MM.1S (cell line): ENCODE measurements around the gene OSMR.

Experiments used
- DNase-seq: peaks from one replicate; pipeline ENCODE4 v3.0.0-alpha.2; 2015
- H2AFZ ChIP-seq: fragments of 300-600 bp; sonication (generic); 2 replicates; pipeline ENCODE4 v1.6.0; 2016; ENCODE audit warnings: antibody characterized with exemption, low read length
- H3F3A ChIP-seq: fragments of 300-600 bp; sonication (generic); 2 replicates; pipeline ENCODE4 v1.6.1; 2016; ENCODE audit warnings: mild to moderate bottlenecking, antibody characterized with exemption, low read length, moderate library complexity, mixed read lengths; ENCODE audit not compliant: insufficient read depth
- H3K27ac ChIP-seq: fragments of 300-600 bp; sonication (generic); 2 replicates; pipeline ENCODE4 v1.5.1; 2016; ENCODE audit warnings: mild to moderate bottlenecking, low read length
- H3K27me3 ChIP-seq: fragments of 300-600 bp; sonication (generic); replicated peaks from 2 replicates; pipeline ENCODE4 v1.6.0; 2016; ENCODE audit warnings: low read length; ENCODE audit not compliant: insufficient read depth
- H3K36me3 ChIP-seq: fragments of 300-600 bp; sonication (generic); replicated peaks from 2 replicates; pipeline ENCODE4 v1.6.1; 2016; ENCODE audit warnings: mild to moderate bottlenecking, low read length, mixed read lengths; ENCODE audit not compliant: insufficient read depth
- H3K4me1 ChIP-seq: fragments of 300-600 bp; sonication (generic); 2 replicates; pipeline ENCODE4 v1.6.1; 2016; ENCODE audit warnings: low read length, mixed read lengths
- H3K4me2 ChIP-seq: fragments of 300-600 bp; sonication (generic); 2 replicates; pipeline ENCODE4 v1.6.0; 2016; ENCODE audit warnings: low read depth, low read length
- H3K4me3 ChIP-seq: fragments of 300-600 bp; sonication (generic); 2 replicates; pipeline ENCODE4 v1.5.1; 2016; ENCODE audit warnings: low read length, mixed read lengths
- H3K79me2 ChIP-seq: fragments of 300-600 bp; sonication (generic); 2 replicates; pipeline ENCODE4 v1.6.1; 2016; ENCODE audit warnings: mixed run types, low read length, mixed read lengths
- H3K9ac ChIP-seq: fragments of 300-600 bp; sonication (generic); 2 replicates; pipeline ENCODE4 v1.6.1; 2016; ENCODE audit warnings: low read length, mixed read lengths
- H3K9me2 ChIP-seq: fragments of 300-600 bp; sonication (generic); replicated peaks from 2 replicates; pipeline ENCODE4 v1.6.1; 2016; ENCODE audit warnings: mild to moderate bottlenecking, low read length, mixed read lengths; ENCODE audit not compliant: insufficient read depth
- H3K9me3 ChIP-seq: fragments of 300-600 bp; sonication (generic); replicated peaks from 2 replicates; pipeline ENCODE4 v1.6.1; 2016; ENCODE audit warnings: mild to moderate bottlenecking, low read length, mixed read lengths; ENCODE audit not compliant: insufficient read depth
- H4K20me1 ChIP-seq: fragments of 300-600 bp; sonication (generic); 2 replicates; pipeline ENCODE4 v1.6.1; 2016; ENCODE audit warnings: mild to moderate bottlenecking, low read length, moderate library complexity, mixed read lengths; ENCODE audit not compliant: insufficient read depth
- EZH2 ChIP-seq: fragments of 300-600 bp; sonication (generic); optimal IDR thresholded peaks from 2 replicates; pipeline ENCODE3; 2017; ENCODE audit warnings: low read depth, mild to moderate bottlenecking, antibody characterized with exemption, low read length, mixed read lengths
- EZH2phosphoT487 ChIP-seq: fragments of 300-600 bp; sonication (generic); IDR thresholded peaks from 2 replicates; pipeline ENCODE4 v1.6.1; 2018; ENCODE audit warnings: antibody characterized with exemption, low read length
- TF ChIP-seq, protein P1 (sequence below): fragments of 300-600 bp; sonication (generic); IDR thresholded peaks from 2 replicates; pipeline ENCODE4 v1.5.1; 2016; ENCODE audit warnings: antibody characterized with exemption, low read length, mixed read lengths

The OSMR gene

DNA sequence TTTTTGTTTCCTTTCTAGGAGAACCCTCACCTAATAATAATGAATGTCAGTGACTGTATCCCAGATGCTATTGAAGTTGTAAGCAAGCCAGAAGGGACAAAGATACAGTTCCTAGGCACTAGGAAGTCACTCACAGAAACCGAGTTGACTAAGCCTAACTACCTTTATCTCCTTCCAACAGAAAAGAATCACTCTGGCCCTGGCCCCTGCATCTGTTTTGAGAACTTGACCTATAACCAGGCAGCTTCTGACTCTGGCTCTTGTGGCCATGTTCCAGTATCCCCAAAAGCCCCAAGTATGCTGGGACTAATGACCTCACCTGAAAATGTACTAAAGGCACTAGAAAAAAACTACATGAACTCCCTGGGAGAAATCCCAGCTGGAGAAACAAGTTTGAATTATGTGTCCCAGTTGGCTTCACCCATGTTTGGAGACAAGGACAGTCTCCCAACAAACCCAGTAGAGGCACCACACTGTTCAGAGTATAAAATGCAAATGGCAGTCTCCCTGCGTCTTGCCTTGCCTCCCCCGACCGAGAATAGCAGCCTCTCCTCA is 87.1 kb downstream of the OSMR start:
- TF ChIP-seq EZH2 (no peak), EZH2phosphoT487 (no peak)
- TF ChIP-seq, protein P1, sequence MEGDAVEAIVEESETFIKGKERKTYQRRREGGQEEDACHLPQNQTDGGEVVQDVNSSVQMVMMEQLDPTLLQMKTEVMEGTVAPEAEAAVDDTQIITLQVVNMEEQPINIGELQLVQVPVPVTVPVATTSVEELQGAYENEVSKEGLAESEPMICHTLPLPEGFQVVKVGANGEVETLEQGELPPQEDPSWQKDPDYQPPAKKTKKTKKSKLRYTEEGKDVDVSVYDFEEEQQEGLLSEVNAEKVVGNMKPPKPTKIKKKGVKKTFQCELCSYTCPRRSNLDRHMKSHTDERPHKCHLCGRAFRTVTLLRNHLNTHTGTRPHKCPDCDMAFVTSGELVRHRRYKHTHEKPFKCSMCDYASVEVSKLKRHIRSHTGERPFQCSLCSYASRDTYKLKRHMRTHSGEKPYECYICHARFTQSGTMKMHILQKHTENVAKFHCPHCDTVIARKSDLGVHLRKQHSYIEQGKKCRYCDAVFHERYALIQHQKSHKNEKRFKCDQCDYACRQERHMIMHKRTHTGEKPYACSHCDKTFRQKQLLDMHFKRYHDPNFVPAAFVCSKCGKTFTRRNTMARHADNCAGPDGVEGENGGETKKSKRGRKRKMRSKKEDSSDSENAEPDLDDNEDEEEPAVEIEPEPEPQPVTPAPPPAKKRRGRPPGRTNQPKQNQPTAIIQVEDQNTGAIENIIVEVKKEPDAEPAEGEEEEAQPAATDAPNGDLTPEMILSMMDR: no peak
- DNase-seq: no peak
- Histone ChIP-seq H2AFZ (no peak overlapping the region), H3K27me3 (no peaks in the 10 kb centered on the region), H3K27ac (no peak overlapping the region), H3K36me3 (no peaks in the 10 kb centered on the region), H3K9me2 (no peaks in the 10 kb centered on the region), H3K4me3 (no peak overlapping the region), H3K9me3 (no peaks in the 10 kb centered on the region), H3K9ac (no peak overlapping the region), H3K79me2 (no peaks in the 10 kb centered on the region), H3K4me2 (no peak overlapping the region), H3F3A (no peaks in the 10 kb centered on the region), H3K4me1 (no peaks in the 10 kb centered on the region), H4K20me1 (no peaks in the 10 kb centered on the region)

DNA sequence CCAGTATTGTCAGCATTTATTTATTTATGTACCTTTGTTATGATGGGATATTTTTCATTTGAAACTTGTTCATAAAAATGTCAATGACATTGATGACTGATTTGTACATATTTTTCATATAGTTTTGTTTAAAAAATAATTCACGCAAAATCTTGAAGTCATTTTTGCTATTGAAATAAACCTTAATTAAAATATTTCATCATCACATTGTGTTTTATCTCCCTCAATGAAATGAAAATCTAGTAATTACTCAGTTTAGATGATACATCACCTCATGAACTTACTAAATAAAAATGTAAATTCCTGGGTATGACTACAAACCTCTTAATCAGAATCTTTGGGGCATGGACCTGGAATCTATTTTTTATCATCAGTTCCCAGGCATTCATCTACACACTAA is 89.6 kb downstream of the OSMR start:
- H4K20me1 ChIP-seq: no peaks in the 10 kb centered on the region
- no peaks in the 10 kb centered on the region for H3K9me3 ChIP-seq
- H3K4me1 ChIP-seq: no peaks in the 10 kb centered on the region
- H3K36me3 ChIP-seq: no peaks in the 10 kb centered on the region
- H3K4me3 ChIP-seq: no peak overlapping the region
- no peak overlapping the region for H3K27ac ChIP-seq
- H3K9me2 ChIP-seq: no peaks in the 10 kb centered on the region
- TF ChIP-seq EZH2: no peak
- TF ChIP-seq EZH2phosphoT487: no peak
- TF ChIP-seq, protein P1: no peak
- no peak for DNase-seq
- no peaks in the 10 kb centered on the region for H3K79me2 ChIP-seq
- no peak overlapping the region for H3K4me2 ChIP-seq
- no peaks in the 10 kb centered on the region for H3K27me3 ChIP-seq
- H3F3A ChIP-seq: no peaks in the 10 kb centered on the region
- H2AFZ ChIP-seq: no peak overlapping the region
- H3K9ac ChIP-seq: no peak overlapping the region

DNA sequence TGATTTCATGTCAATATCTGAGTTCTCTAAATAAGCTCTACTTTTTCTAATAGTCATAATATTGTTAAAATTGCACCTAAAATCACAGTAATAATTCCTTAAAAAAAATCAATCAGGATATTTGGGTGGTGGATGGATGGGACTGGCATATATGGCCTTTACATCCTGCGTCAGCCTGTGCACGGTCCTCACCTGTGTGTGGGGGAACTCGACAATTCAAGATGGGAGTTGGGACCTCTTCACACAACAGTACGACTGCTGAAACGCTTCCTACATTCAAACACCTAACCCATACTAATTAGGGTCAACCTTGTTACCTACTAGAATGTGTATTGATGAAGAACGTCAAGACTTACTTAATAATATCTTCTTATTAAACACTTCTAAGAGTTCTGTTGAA is 90.5 kb downstream of the OSMR start:
- Histone ChIP-seq H3K9ac (no peak overlapping the region), H3K27ac (no peak overlapping the region), H3K4me1 (no peaks in the 10 kb centered on the region), H3K9me2 (no peaks in the 10 kb centered on the region), H3K27me3 (no peaks in the 10 kb centered on the region), H4K20me1 (no peaks in the 10 kb centered on the region), H3K4me2 (no peak overlapping the region), H3K9me3 (no peaks in the 10 kb centered on the region), H3F3A (no peaks in the 10 kb centered on the region), H3K4me3 (no peak overlapping the region), H3K79me2 (no peaks in the 10 kb centered on the region), H2AFZ (no peak overlapping the region), H3K36me3 (no peaks in the 10 kb centered on the region; the same call in 1 of the 2 replicates)
- no peak for DNase-seq
- TF ChIP-seq, protein P1: no peak
